Measurements from ENCODE around the gene EMILIN3.

DNA sequence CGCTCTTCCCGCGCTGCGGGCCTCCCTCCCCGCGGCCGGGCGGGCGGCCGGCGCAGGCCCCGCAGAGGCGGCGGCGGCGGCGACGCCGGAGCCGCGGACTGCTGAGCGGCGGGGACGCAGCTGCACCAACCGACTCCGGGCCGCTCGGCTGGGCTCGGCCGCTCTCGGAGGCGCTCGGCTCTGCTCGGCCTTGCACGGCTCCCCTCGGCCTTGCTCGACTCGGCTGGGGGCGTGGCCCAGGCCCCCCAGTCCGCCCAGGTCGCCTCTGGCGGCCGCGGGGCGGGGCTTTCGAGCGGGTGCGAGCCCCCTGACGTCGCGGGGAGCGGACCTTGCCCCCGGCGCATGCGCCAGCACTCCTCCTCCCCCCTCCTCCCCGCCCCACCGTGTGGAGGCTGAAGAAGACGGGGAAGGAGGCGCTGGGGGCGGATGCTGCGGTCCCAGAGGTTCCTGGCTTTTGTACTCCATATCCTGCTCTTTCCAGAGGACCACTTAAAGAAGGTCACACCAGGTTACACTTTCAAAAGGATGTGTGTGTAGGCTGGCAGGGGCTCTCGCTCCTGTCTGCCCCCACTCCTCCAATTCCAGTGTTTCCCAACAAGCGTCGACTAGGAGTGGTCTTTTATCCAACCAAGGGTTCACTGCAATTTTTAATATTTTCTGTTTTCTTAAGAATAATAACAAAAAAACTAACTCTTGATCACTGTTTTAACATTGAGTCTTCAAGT, 48.9 kb downstream of the EMILIN3 start, which contains the start of gene ZHX3:
- TF ChIP-seq CTCF (conservative IDR thresholded peaks at IDR 0.05; ENCODE audit: low read length): no peak
- TF ChIP-seq EZH2phosphoT487 (IDR thresholded peaks at IDR 0.05; ENCODE audit: borderline replicate concordance, low read depth, low read length): no peak
